ENCODE results near the gene SLC5A10.
"Not testable (repeated sequence)": the region's sequence is repeated elsewhere in the genome, so short reads cannot be mapped to it uniquely, and the experiment has no call there.

The SLC5A10 gene

GRCh38 chr17:18920911-18921441 is 31.0 kb upstream of the SLC5A10 start:
- Histone ChIP-seq H3K27me3 (ENCODE audit: control insufficient read depth in 3 of 3, insufficient read depth in 3 of 3, low read depth in 1 of 3, low read length in 3 of 3) (no peaks in the 10 kb centered on the region), H3K23ac (ENCODE audit: low read depth, low read length, poor library complexity) (no peak overlapping the region), H3K14ac (ENCODE audit: low read length) (no peak overlapping the region), H2BK15ac (ENCODE audit: low read length) (no peak overlapping the region), H3K18ac (ENCODE audit: low read length) (no peak overlapping the region), H2AK5ac (ENCODE audit: low read depth, low read length) (no peak overlapping the region), H3K4me3 (ENCODE audit: low read length in 2 of 2) (no peak overlapping the region), H4K91ac (ENCODE audit: low read depth, low read length, poor library complexity) (no peak overlapping the region), H3K4me2 (ENCODE audit: insufficient read depth, low read length, poor library complexity, severe bottlenecking) (no peak overlapping the region), H4K8ac (ENCODE audit: low read depth, low read length) (no peak overlapping the region), H3K36me3 (replicated peaks in 1 of 2; ENCODE audit: control insufficient read depth in 2 of 2, insufficient read depth in 2 of 2, low read length in 2 of 2) (peaks cover 6 to 56% of the 10 kb centered on the region in 2 donors), H3K79me1 (ENCODE audit: low read depth, low read length) (no peaks in the 10 kb centered on the region), H2BK5ac (ENCODE audit: low read length) (no peak overlapping the region), H2BK120ac (ENCODE audit: low read depth, low read length) (no peak overlapping the region), H3K9me3 (replicated peaks in 1 of 2; ENCODE audit: control insufficient read depth in 2 of 2, insufficient read depth in 1 of 2, low read depth in 1 of 2, low read length in 2 of 2) (no peaks in the 10 kb centered on the region), H3K4ac (ENCODE audit: low read length) (no peak overlapping the region), H3K9ac (ENCODE audit: low read depth, low read length, poor library complexity) (no peak overlapping the region), H3K4me1 (ENCODE audit: control insufficient read depth in 2 of 2, insufficient read depth in 1 of 2, low read depth in 1 of 2, low read length in 2 of 2) (peaks cover 0 to 6% of the 10 kb centered on the region in 2 donors), H2AFZ (ENCODE audit: low read length) (no peak overlapping the region), H3K27ac (replicated peaks; ENCODE audit: low read length) (no peak overlapping the region), H2BK12ac (ENCODE audit: low read length) (no peak overlapping the region)
- WGBS, 2 donors (ENCODE audit: extremely low coverage in 2 of 2, insufficient read length in 2 of 2, insufficient replicate concordance in 1 of 2), result no CpG with 5 or more reads among the region's 6 CpGs
- DNase-seq (ENCODE audit: low spot score), result no peak

- no peak overlapping the region for H4K91ac ChIP-seq (ENCODE audit: low read depth, low read length, poor library complexity)
- no peak overlapping the region for H3K14ac ChIP-seq (ENCODE audit: low read length)
- no peak overlapping the region for H3K4me2 ChIP-seq (ENCODE audit: insufficient read depth, low read length, poor library complexity, severe bottlenecking)
- H3K4me1 ChIP-seq (ENCODE audit: control insufficient read depth in 2 of 2, insufficient read depth in 1 of 2, low read depth in 1 of 2, low read length in 2 of 2), result peaks cover 0 to 6% of the 10 kb centered on the region in 2 donors
- no peak overlapping the region for H3K23ac ChIP-seq (ENCODE audit: low read depth, low read length, poor library complexity)
- no peak overlapping the region for H2AK5ac ChIP-seq (ENCODE audit: low read depth, low read length)
- no peak overlapping the region for H3K4me3 ChIP-seq (ENCODE audit: low read length in 2 of 2)
- H4K8ac ChIP-seq (ENCODE audit: low read depth, low read length), result no peak overlapping the region
- H3K18ac ChIP-seq (ENCODE audit: low read length), result no peak overlapping the region
- H3K9me3 ChIP-seq (replicated peaks in 1 of 2; ENCODE audit: control insufficient read depth in 2 of 2, insufficient read depth in 1 of 2, low read depth in 1 of 2, low read length in 2 of 2), result peaks cover 0 to under 1% of the 10 kb centered on the region in 2 donors
- H2BK5ac ChIP-seq (ENCODE audit: low read length), result no peak overlapping the region
- H3K9ac ChIP-seq (ENCODE audit: low read depth, low read length, poor library complexity), result no peak overlapping the region
- peaks cover 5 to 53% of the 10 kb centered on the region in 2 donors for H3K36me3 ChIP-seq (replicated peaks in 1 of 2; ENCODE audit: control insufficient read depth in 2 of 2, insufficient read depth in 2 of 2, low read length in 2 of 2)
- H2AFZ ChIP-seq (ENCODE audit: low read length), result no peak overlapping the region
- H3K4ac ChIP-seq (ENCODE audit: low read length), result no peak overlapping the region
- H3K27ac ChIP-seq (replicated peaks; ENCODE audit: low read length), result no peak overlapping the region
- no peak overlapping the region for H2BK15ac ChIP-seq (ENCODE audit: low read length)
- no peak overlapping the region for H2BK120ac ChIP-seq (ENCODE audit: low read depth, low read length)
- no peak overlapping the region for H2BK12ac ChIP-seq (ENCODE audit: low read length)
- H3K79me1 ChIP-seq (ENCODE audit: low read depth, low read length), result no peaks in the 10 kb centered on the region
- no peaks in the 10 kb centered on the region for H3K27me3 ChIP-seq (ENCODE audit: control insufficient read depth in 3 of 3, insufficient read depth in 3 of 3, low read depth in 1 of 3, low read length in 3 of 3)
- no CpG with 5 or more reads among the region's 2 CpGs for WGBS, 2 donors (ENCODE audit: extremely low coverage in 2 of 2, insufficient read length in 2 of 2, insufficient replicate concordance in 1 of 2)
- no peak for DNase-seq (ENCODE audit: low spot score)
Measured at GRCh38 chr17:18921485-18921884, 30.5 kb upstream of the SLC5A10 start.

GRCh38 chr17:18921912-18922451 is 30.0 kb upstream of the SLC5A10 start:
- H3K9me3 ChIP-seq (replicated peaks in 1 of 2; ENCODE audit: control insufficient read depth in 2 of 2, insufficient read depth in 1 of 2, low read depth in 1 of 2, low read length in 2 of 2), result peaks cover 0 to 2% of the 10 kb centered on the region in 2 donors
- no peak overlapping the region for H2BK120ac ChIP-seq (ENCODE audit: low read depth, low read length)
- H2BK12ac ChIP-seq (ENCODE audit: low read length), result no peak overlapping the region
- no peak overlapping the region for H3K4ac ChIP-seq (ENCODE audit: low read length)
- no peak overlapping the region for H2BK15ac ChIP-seq (ENCODE audit: low read length)
- no peak overlapping the region for H2AFZ ChIP-seq (ENCODE audit: low read length)
- H3K27ac ChIP-seq (replicated peaks; ENCODE audit: low read length), result no peak overlapping the region
- no peak overlapping the region for H3K4me2 ChIP-seq (ENCODE audit: insufficient read depth, low read length, poor library complexity, severe bottlenecking)
- WGBS, 2 donors (ENCODE audit: extremely low coverage in 2 of 2, insufficient read length in 2 of 2, insufficient replicate concordance in 1 of 2), result no CpG with 5 or more reads among the region's 4 CpGs
- DNase-seq (ENCODE audit: low spot score), result no peak
- H3K4me1 ChIP-seq (ENCODE audit: control insufficient read depth in 2 of 2, insufficient read depth in 1 of 2, low read depth in 1 of 2, low read length in 2 of 2), result peaks cover 0 to 6% of the 10 kb centered on the region in 2 donors
- H3K79me1 ChIP-seq (ENCODE audit: low read depth, low read length), result no peaks in the 10 kb centered on the region
- no peak overlapping the region for H4K8ac ChIP-seq (ENCODE audit: low read depth, low read length)
- no peak overlapping the region for H3K18ac ChIP-seq (ENCODE audit: low read length)
- H3K27me3 ChIP-seq (ENCODE audit: control insufficient read depth in 3 of 3, insufficient read depth in 3 of 3, low read depth in 1 of 3, low read length in 3 of 3), result no peaks in the 10 kb centered on the region
- H4K91ac ChIP-seq (ENCODE audit: low read depth, low read length, poor library complexity), result no peak overlapping the region
- no peak overlapping the region for H3K14ac ChIP-seq (ENCODE audit: low read length)
- no peak overlapping the region for H3K4me3 ChIP-seq (ENCODE audit: low read length in 2 of 2)
- H3K9ac ChIP-seq (ENCODE audit: low read depth, low read length, poor library complexity), result no peak overlapping the region
- no peak overlapping the region for H3K23ac ChIP-seq (ENCODE audit: low read depth, low read length, poor library complexity)
- H2AK5ac ChIP-seq (ENCODE audit: low read depth, low read length), result no peak overlapping the region
- no peak overlapping the region for H2BK5ac ChIP-seq (ENCODE audit: low read length)
- H3K36me3 ChIP-seq (replicated peaks in 1 of 2; ENCODE audit: control insufficient read depth in 2 of 2, insufficient read depth in 2 of 2, low read length in 2 of 2), result peaks cover 5 to 53% of the 10 kb centered on the region in 2 donors

- WGBS, 2 donors (ENCODE audit: extremely low coverage in 2 of 2, insufficient read length in 2 of 2, insufficient replicate concordance in 1 of 2), result no CpG with 5 or more reads among the region's 7 CpGs
Measured at GRCh38 chr17:18922596-18922995, 29.4 kb upstream of the SLC5A10 start.

More at GRCh38 chr17:18922596-18922995, 29.4 kb upstream of the SLC5A10 start:
- not testable (repeated sequence) for H3K27ac ChIP-seq (replicated peaks; ENCODE audit: low read length); H3K4me2 ChIP-seq (ENCODE audit: insufficient read depth, low read length, poor library complexity, severe bottlenecking); H3K23ac ChIP-seq (ENCODE audit: low read depth, low read length, poor library complexity); H4K8ac ChIP-seq (ENCODE audit: low read depth, low read length); H2AFZ ChIP-seq (ENCODE audit: low read length); H4K91ac ChIP-seq (ENCODE audit: low read depth, low read length, poor library complexity); DNase-seq (ENCODE audit: low spot score); H3K4me3 ChIP-seq (ENCODE audit: low read length in 2 of 2); H3K9me3 ChIP-seq (replicated peaks in 1 of 2; ENCODE audit: control insufficient read depth in 2 of 2, insufficient read depth in 1 of 2, low read depth in 1 of 2, low read length in 2 of 2); H2AK5ac ChIP-seq (ENCODE audit: low read depth, low read length); H3K18ac ChIP-seq (ENCODE audit: low read length); H3K9ac ChIP-seq (ENCODE audit: low read depth, low read length, poor library complexity); H2BK5ac ChIP-seq (ENCODE audit: low read length); H3K4me1 ChIP-seq (ENCODE audit: control insufficient read depth in 2 of 2, insufficient read depth in 1 of 2, low read depth in 1 of 2, low read length in 2 of 2); H2BK15ac ChIP-seq (ENCODE audit: low read length); H3K4ac ChIP-seq (ENCODE audit: low read length); H3K79me1 ChIP-seq (ENCODE audit: low read depth, low read length); H3K27me3 ChIP-seq (ENCODE audit: control insufficient read depth in 3 of 3, insufficient read depth in 3 of 3, low read depth in 1 of 3, low read length in 3 of 3); H2BK12ac ChIP-seq (ENCODE audit: low read length); H3K14ac ChIP-seq (ENCODE audit: low read length); H2BK120ac ChIP-seq (ENCODE audit: low read depth, low read length)
- H3K36me3 ChIP-seq (replicated peaks in 1 of 2; ENCODE audit: control insufficient read depth in 2 of 2, insufficient read depth in 2 of 2, low read length in 2 of 2), result peaks cover 5 to 55% of the 10 kb centered on the region in 2 donors

Measured in neuronal stem cell (in vitro differentiated cells).